Pons (tissue), 1 donor: Measurements from ENCODE around the gene ACO1.

Experiments
- DNase-seq: peaks from one replicate; pipeline ENCODE4 v3.0.0-alpha.2; 2016; ENCODE audit warnings: low spot score

Gene ACO1

DNA sequence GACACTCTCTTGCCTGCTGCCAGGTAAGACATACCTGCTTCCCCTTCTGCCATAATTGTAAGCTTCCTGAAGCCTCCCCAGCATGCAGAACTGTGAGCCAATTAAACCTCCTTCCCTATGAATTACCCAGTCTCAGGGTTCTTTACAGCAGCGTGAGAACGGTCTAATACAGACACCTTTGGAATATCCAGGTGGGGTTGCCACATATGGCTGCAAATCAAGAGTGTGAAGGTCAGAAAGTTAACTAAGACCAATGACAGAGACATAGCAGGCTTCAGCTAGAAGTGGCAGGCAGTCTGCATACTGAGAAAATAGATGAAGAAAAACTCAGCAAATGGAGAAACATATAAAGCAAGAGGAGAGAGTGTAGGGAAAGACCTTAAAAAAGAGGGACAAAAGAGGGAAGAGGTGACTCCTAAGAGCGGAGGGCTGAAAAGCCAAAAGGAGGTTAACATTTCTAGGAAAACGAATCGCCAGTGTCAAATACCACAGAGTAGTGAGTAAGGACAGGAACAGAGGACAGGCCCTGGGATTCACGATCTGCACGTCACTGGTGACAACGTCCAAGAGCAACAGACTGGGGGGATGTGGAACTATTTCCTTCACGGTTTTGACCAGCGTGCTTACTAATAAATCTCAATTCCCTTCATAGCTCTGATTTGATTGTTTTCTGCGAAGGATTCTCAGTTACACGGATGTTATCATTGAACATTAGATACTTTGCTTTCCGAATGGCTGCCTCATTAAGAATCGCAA, 1.7 kb upstream of the ACO1 start:
- no peak for DNase-seq

GRCh38 chr9:32384002-32384363, 460 bp upstream of the ACO1 start:
- DNase-seq = no peak

DNA sequence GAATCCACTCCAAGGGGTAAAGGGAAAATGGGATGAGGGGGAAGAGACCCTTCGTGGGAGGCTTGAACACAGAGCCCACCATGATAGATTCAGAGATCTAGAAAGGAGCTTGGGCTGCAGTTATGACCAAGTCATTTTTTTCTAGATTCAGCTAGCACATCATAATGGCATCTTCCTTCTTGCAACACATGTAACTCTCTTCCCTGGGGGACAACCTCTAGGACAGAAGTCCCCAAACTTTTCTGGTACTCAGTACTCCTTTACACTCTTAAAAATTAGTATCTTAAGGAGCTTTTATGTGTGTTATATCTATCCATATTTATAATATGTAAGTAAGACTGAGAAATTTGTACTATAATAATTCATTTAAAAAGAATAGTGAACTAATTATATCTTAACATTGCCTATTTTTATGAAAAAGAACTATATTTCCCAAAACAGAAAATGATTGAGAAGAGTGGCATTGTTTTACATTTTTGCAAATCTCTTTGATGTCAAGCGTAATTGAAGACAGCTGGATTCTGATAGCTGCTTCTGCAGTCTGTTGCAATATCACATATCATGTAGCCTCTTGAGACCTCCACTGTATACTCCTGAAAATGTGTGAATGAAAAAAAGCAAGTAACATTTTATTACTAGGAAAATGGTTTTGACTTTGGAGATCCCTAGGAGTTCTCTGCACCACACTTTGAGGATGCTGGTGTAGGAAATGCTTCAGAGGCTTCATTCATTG, 875 bp downstream of the ACO1 start:
- DNase-seq = peak; percentile 15

DNA sequence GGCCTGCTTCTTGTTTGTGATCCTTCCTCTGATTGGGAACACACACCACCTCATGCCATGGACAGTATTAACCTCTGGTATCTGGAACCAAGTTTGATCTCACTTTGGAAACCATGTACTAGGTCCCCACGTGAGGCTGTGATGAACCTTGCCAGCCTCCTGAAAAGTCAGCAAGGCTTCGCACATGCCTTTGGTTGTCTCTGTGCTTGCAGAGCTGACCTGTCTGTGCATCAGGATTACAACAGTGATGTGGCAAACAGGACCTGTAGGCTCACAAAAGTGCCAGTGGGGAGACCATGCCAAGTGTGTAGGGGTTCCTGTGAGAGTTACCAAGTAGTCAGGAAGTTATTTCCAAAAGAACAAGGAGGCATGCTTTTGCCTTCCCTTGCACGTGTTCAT, 1.4 kb downstream of the ACO1 start:
- DNase-seq = no peak

- DNase-seq = no peak
Observed at GRCh38 chr9:32387256-32387655, 2.8 kb downstream of the ACO1 start.

GRCh38 chr9:32389365-32389764, 4.9 kb downstream of the ACO1 start:
- DNase-seq = no peak

DNA sequence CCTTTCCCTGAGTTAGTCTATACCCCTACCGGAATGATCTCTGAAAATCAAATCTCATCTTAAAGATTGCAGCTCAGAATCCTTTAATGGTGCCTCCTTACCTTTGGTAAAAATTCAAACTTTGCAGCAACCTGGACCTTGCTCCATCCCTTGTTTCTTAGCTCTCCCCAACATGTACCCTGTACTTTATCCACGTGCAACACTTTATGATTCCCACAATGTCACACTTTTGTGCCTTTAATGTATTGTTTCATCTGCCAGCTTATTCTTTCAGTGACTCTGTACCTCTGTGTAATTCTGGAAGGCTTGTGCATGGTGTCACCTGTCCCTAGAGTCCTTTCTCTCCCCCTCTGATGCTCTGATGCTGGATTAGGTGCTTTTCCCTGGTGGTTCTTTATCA, 9.5 kb downstream of the ACO1 start:
- DNase-seq = no peak

GRCh38 chr9:32394381-32395049, 10.1 kb downstream of the ACO1 start:
- no peak for DNase-seq

GRCh38 chr9:32395510-32396216, 11.2 kb downstream of the ACO1 start:
- no peak for DNase-seq

GRCh38 chr9:32398207-32398606, 13.8 kb downstream of the ACO1 start:
- peak; percentile 53 for DNase-seq

GRCh38 chr9:32399110-32399815, 14.8 kb downstream of the ACO1 start:
- DNase-seq = no peak

DNA sequence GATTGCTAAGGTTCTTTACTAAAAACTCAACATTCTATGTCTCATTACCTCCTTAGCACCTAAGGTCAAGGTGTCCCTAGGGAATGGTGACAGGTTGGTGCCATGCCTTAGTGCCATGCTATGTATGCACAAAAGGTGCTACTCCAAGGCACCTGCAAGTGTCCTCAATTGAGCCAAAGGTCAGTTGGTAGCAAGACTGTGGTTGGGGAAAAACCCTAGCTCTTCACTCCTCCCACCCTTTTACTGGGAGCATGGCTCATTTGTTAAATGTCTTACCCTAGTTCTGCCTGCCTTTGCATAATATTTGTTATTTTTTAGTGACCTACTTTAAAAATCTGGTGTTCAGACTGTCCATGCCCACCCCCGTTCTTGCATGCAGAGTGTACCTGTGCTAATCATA, 17.0 kb downstream of the ACO1 start:
- DNase-seq = no peak

DNA sequence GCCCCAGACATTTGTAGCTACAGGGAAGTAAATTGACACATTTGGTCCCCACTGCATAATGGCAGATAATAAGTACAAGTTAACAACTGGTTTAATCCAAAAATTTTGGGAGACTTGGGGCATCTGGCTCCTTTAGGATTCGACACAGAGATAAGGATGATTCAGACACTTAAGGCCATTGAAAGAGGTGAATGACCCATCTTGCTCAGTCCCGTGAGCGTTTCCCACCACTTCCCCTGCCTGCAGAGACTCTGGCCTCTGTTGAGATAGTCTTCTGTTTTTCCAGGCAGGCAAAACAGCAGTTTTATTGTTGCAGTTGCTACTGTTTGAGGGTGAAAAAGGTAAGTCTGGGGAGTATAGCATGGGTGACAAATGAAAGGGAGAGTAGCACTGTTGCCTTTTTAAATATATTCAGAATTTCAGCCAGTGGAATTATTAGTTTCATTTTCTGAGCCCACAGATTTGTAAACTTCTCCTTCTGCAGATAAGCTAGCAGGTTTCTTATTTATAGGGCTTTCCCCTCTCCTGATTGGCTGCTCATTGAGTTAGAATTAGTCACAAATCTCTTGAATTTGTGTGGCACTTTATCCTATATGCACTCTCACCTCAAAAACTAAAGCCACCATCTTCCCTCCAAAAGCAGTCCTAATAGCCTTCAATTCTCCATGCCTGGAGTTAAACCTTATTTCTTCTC, 19.3 kb downstream of the ACO1 start:
- DNase-seq = no peak

GRCh38 chr9:32404402-32404801, 20.0 kb downstream of the ACO1 start:
- no peak for DNase-seq

- DNase-seq = no peak
Observed at GRCh38 chr9:32404856-32405255, 20.4 kb downstream of the ACO1 start.

DNA sequence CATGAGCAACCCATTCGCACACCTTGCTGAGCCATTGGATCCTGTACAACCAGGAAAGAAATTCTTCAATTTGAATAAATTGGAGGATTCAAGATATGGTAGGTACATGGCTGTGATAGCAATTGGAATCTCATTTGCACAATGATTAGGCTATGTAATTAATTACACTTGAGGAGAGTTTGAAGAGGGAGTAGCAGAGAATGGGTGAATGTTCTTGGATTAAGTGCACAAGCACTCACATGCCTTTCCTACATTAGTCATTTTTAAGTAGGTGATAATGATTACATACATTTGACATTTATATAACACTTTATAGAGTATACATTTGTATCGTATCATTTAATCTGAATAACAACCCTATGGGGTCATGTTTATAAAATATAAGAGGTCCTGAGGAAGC, 21.1 kb downstream of the ACO1 start:
- DNase-seq = no peak

- no peak for DNase-seq
Observed at GRCh38 chr9:32406046-32406445, 21.6 kb downstream of the ACO1 start.

DNA sequence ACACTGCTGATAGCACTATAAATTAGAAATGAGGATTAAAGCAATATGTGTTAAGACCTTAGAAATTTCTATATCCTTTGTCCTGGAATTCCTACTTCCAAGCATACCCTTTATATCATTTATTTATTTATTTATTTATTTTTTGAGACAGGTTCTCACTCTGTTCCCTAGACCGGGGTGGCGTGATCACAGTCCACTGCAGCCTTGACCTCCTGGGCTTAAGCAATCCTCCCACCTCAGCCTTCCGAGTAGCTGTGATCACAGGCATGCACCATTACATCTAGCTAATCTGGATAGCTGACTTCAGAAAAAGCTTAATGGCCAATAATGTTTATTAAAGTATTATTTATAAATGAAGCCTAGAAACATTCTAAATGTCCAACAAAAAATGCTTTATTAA, 27.3 kb downstream of the ACO1 start:
- DNase-seq = no peak

DNA sequence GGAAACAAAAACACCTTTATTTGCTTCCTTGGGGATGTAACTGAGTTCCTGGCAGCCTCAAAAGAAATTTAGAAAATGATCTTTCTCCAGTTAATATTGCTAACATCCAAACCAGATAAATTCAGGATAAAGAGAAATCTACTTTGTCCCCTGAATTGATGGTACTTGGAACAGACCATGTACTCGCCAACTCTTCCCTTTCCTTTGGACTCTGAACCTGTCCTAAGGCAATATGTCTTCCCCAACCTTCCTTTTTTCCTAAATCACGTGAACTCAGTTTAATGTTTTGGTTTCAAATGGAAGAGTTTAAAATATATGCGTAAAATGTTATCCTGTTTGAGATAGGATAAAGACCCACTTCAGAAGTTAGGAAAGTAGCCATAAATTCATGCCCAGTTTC, 28.0 kb downstream of the ACO1 start:
- DNase-seq = no peak

DNA sequence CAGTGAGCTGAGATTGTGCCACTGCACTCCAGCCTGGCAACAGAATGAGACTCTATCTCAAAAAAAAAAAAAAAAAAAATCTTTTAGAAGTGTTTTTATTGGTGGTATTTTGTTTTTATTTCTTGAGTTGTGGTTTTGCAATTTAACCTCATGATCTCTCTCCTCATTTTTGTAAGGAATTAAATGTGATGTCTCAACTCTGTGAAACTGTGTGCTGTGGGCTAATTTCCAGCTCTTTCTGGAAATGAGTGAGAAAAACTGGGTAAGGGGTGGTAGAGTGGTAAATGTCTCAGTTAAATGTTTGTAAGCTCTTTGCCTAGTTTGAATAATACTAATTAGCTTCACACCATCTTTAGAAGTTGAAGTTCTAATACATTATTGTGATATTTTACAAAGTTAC, 29.0 kb downstream of the ACO1 start:
- DNase-seq = no peak

DNA sequence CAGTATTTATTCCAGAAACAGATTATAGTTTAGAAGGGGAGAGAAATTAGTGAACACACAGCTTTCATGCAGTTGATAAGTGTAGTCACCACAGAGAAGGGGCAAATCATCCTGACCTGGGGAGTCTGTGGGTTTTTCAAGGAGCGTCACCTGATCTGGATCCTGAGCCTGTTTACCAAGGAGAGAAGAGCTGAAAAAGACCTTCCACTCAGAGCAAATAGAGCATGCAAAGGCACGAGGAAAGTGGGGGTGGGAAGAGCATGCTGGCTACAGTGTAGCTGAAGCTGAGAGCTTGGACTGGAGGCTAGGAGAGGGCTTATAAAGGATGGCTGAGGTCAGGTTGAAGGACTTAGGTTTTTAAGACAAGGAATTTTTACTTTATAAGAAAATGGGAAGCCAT, 30.4 kb downstream of the ACO1 start:
- DNase-seq = no peak
